GM12872 (cell line): ENCODE data around the gene CKM.

ENCODE experiments used
- CTCF ChIP-seq: IDR thresholded peaks from 3 replicates; pipeline ENCODE4 v1.5.1; 2011; ENCODE audit warnings: low read depth, mild to moderate bottlenecking, low read length, moderate library complexity; ENCODE audit not compliant: insufficient read depth

Gene CKM

GRCh38 chr19:45264781-45265317, 57.8 kb downstream of the CKM start:
- TF ChIP-seq CTCF: no peak

GRCh38 chr19:45263013-45263412, 59.7 kb downstream of the CKM start:
- TF ChIP-seq CTCF: no peak

- TF ChIP-seq CTCF: no peak
Measured at GRCh38 chr19:45262570-45262969, 60.1 kb downstream of the CKM start.

GRCh38 chr19:45258862-45259261, 63.8 kb downstream of the CKM start:
- no peak for TF ChIP-seq CTCF

DNA sequence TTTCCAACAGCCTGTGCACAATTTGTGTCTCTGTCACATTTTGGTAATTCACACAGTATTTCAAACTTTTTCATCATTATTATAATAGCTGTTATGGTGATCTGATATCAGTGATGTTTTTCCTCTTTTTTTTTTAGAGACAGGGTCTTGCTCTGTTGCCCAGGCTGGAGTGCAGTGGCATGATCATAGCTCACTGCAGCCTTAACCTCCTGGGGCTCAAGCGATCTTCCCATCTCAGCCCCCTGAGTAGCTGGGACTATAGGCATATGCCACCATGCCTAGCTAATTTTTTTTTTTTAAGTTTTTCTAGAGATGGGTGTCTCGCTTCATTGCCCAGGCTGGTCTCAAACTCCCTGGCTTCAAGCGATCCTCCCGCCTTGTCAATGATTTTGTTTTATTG, 65.8 kb downstream of the CKM start:
- TF ChIP-seq CTCF: no peak
